ENCODE data around the gene SP140.
A peak's percentile ranks its signal among the peaks of the same experiment; 100 is the strongest.
"Not testable (repeated sequence)": the region's sequence is repeated elsewhere in the genome, so short reads cannot be mapped to it uniquely, and the experiment has no call there.

SP140 gene

DNA sequence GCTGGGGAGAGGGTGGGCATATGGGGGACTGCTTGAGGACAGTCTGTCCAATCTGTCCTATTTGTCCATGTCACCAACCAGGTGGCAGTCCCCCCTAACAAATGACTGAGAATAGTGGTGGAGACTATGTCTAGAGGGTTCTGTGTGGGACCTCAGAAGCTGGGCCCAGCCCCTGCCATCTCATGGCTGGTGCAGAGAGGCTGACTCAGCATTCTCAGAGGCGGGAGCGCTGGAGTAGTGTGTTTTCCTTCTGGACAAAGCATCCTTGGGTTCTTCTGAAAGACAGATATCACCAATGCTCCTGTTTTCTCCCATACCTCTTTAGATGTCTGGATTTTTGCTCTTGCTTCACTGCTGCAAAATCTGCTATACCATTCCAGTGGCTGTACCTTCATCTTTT is 57.4 kb downstream of the SP140 start:
- DNase-seq (ENCODE audit: low read depth in 2 of 2, low spot score in 1 of 2) = no peak

DNA sequence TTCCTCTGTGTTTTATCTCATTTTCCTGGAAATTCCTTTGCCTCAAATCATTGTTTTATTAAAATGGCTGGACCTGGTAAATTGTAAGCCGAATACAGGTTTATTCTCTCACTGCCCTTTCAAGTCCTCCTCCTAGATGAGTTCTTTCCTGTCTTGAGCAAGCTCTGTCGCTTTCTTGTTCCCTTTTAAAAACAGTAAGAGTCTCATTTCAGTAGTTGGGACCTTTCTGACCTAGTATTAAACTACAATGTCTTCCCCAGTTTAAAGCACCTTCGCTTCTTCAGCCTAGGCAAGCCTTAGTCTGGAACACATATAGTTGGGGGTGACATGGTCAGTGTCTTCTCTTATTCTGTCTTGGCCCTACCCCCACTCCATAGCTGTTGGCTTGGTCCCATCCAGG is 60.5 kb downstream of the SP140 start:
- DNase-seq (ENCODE audit: low read depth in 2 of 2, low spot score in 1 of 2) = no peak

DNA sequence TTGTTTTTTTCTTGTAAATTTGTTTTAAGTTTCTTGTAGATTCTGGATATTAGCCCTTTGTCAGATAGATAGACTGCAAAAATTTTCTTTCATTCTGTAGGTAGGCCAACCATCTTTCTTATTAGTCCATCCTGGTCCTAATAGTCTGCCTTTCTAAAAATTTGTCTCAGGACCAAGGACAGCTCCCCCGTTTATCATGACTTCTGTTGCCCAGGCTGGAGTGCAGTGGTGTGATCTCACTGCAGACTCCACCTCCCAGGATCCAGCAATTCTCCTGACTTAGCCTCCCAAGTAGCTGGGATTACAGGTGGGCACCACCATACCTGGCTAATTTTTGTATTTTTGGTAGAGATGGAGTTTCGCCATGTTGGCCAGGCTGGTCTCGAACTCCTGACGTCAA is 63.8 kb downstream of the SP140 start:
- DNase-seq (ENCODE audit: low read depth in 2 of 2, low spot score in 1 of 2) = not testable (repeated sequence)

DNA sequence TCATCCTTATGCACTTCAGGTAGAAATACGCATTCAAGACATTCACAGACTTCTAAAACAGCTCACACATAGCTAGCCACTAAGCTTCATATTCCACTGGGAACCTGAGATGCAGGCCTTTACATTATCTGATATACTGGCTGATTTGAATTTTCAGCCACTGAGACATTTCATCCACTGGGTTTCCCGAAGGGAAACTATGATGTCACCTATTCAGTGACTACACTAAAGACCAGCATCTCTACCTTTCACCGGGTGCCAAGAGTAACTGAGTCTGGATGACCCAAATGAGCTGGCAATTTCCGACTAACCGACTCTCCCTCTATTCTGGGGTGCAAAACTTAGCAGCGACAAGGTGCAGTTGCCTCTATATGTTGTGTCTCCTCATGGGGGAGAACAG is 69.7 kb downstream of the SP140 start:
- DNase-seq (ENCODE audit: low read depth in 2 of 2, low spot score in 1 of 2) = no peak

DNA sequence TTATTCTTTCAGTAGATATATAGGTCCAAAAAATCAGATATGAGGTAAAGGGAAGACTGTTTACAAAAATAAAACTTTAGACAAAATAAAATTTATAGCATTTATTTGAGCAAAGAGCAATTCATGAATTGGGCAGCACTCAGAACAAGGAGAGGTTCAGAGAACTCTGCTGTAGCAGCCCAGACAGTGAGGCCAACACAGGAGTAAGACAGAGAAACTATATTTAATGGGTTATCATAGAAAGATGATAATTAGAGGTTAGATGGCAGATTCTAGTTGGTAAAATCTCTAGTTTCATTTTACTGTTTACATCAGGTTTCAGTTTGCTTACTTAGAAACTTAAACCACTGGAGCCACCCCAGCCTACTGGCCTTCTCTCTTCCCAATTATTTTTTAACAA is 71.4 kb downstream of the SP140 start:
- no peak for DNase-seq (ENCODE audit: low read depth in 2 of 2, low spot score in 1 of 2)

DNA sequence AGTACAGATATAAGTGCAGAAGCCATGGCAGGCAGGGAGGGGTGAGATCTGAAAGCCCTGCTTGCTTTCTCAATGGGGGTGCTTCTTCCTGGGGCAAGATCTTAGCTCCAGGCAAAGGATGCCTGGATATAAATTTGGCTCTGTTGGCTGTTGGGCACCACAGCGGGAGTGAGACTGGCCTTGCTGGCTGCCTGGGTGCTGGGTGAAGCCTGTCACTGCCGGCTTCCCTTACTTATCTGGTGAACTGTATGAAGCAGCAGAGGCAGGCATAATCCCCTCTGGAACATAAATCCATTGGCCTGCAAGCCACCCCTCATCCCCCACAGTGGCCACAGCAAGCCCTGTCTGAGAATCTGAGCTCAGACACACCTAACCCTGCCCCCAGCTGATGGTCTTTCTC is 74.1 kb downstream of the SP140 start:
- DNase-seq (ENCODE audit: low read depth in 2 of 2, low spot score in 1 of 2) = no peak

DNA sequence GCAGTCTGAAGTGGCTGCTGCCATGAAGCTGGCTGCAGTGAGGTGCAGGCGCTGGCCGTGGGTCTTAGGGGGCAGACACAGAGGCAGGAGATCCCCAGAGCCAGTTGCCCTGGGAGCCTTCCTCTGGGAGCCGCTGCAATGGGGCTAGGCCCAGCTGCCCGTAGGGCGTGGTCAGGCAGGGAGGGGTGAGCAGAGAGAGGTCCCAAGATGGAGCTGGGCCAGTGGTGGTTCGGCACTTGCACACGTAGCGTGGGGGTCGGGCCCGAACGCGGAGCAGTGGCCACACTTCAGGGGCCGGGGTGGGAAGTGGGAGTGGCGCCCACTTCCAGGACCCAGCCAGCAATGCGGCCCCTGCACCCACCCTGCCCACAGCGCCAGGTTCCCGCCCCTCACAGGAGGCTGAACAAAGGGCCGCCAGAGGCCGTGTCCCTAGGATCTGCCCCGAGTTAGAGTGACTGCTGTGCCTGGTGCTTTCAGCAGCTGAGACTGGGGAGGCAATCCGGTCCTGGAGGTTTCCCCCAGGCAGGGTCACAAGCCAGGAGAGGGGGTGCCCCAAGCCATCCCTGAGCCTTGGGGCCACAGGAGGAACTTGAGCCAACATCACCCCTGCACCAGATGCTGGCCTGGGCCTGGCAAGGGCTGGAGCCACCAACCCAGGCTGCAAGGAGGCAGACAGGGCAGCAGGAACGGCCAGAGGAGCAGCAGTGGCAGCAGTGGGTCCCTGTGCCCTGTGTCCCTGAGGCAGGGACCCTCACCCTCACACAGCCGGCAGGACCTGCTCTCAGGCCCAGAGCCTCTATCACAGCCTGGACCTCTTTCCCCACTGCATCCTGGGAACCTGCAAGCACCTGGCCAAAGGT is 80.1 kb downstream of the SP140 start:
- DNase-seq (ENCODE audit: low read depth in 2 of 2, low spot score in 1 of 2) = no peak

DNA sequence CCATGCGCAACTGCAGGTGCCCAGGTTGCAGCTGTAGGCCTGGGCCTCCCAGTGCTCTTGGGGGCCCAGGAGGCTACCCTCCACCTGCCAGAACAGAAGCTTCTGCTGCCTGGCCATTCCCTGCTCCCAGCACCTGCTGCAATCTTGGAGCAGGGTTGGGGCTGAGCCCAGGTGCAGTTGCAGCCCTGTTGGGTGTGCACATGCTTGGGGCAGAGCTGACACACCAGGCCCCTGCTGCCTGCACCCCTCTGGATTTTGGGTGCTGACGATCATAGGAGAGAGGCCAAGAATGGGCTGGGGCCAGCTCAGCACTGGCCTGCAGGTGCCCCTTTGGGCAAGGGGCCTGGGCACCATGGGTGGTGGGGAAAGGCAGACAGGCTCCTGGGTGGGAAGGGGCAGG is 80.9 kb downstream of the SP140 start:
- DNase-seq (ENCODE audit: low read depth in 2 of 2, low spot score in 1 of 2) = no peak

DNA sequence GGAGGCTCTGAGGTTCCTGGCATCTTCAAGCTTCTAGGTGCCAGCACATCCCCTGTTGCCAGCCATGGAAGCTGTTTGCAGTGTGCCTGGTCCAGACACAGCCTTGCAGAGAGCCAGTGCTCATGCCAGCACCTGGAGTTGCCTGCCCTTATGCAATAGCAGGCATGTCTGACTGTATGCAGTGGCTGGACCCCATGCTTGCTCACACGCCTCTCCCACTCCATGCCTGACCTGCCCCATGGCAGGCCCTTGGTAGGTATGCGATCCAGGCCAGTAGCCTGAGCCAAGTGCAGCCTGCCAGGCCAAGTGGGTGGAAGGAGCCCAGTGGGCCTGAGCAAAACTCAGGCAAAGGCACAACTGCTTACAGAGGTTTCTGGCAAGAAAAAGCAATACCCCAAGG is 81.9 kb downstream of the SP140 start:
- DNase-seq (ENCODE audit: low read depth in 2 of 2, low spot score in 1 of 2) = no peak

DNA sequence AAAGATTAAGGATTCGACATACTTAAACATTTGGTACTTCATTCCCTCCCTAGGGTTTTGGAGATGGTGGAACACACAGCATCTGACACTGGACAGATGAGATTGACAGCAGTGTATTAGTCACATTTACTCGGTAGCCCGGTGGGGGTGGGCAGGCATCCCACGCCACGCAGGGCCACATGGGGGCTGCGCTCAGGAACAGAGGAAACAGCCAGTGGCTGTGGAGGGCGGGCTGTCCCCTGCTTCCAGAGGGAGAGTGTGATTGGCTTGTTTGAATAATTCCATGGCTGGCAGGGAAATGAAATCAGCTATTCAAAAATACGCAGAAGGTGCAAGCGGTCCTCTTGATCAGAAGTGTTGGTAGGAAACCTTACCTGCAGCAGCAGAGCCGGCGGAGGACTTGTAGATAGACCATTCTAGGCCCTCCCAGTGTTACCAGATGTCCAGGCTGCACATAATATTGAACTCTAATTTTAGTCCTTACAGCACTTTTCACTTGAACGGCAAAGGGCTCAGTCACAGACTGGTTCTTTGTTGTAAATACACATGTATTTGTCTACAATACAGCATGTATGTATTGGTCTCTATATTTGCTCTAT is 83.0 kb downstream of the SP140 start:
- no peak for DNase-seq (ENCODE audit: low read depth in 2 of 2, low spot score in 1 of 2)

DNA sequence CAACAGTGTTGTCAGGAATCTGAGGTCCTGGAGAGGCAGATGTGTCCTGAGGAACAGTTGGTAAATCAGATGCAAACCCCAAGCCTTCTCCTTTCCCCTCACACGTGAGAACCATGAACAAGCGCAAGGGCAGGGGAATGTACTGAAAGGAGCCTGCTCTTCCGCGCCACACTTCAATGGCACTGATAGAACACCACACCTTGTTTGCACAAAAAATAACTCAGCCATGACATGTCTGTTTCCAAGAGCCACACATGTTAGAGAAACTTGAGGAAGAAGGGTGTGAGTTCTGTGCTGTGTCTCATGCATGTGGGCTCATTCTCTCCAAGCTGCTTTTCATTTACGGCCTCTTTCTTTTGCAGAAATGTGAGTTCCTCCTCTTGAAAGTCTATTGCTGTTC is 85.3 kb downstream of the SP140 start:
- not testable (repeated sequence) for DNase-seq (ENCODE audit: low read depth in 2 of 2, low spot score in 1 of 2)

DNA sequence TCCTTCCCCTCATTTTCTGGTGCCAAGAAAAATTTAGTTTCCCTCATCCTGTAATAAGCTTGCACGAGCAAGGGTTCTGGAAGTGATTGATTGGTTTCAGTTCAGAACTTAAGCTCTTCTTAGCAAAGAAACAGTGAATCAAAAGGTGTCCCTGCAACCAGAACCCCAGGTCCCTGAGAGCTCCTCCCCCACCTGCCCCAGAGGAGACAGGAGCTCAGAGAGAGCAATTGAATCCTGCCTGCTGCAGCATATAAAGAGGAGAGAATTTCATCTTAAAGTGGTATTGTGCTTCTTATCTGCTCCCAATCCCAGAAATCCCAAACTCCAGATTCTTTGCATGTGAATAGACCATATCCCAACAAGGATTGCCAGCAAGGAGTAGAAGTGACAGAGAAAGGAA is 86.1 kb downstream of the SP140 start:
- DNase-seq (ENCODE audit: low read depth in 2 of 2, low spot score in 1 of 2) = not testable (repeated sequence)

DNA sequence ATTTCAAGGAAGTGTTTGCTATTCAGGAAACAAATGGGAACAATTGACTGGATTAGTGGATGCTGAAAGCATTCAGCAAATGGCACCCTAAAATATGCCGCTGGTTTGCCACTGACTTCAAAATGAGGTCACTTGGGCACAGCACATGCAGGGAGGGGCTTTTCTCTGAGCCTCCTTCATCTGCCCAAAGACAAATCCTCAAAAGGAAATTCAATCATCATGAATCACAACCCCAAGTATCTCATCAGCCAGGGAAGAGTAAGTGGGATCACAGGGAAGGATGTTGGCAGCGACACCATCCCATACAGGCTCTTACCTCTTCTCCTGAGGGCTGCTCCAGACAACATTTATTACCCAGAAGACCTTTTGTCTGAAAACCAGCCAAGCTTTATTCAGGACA is 87.1 kb downstream of the SP140 start:
- no peak for DNase-seq (ENCODE audit: low read depth in 2 of 2, low spot score in 1 of 2)

DNA sequence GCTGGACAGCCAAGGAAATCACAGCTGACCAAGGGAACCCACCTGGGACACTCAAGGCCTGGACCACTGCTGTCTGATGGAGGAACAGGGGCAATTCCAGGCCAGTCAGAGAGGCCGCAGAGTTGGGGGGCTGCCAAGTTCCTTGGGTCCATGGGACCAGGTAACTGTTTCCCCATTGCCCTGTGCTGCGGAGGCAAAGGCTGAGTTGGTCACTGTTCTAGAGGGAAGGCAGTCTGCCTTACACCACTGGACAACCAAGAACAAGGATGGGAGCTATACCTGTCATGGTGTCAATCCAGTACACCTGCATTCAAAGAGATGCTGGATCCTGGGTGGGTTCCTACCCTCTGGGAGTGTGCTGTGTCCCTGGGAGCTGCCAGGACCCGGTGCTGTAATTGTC is 91.8 kb downstream of the SP140 start:
- no peak for DNase-seq (ENCODE audit: low read depth in 2 of 2, low spot score in 1 of 2)

DNA sequence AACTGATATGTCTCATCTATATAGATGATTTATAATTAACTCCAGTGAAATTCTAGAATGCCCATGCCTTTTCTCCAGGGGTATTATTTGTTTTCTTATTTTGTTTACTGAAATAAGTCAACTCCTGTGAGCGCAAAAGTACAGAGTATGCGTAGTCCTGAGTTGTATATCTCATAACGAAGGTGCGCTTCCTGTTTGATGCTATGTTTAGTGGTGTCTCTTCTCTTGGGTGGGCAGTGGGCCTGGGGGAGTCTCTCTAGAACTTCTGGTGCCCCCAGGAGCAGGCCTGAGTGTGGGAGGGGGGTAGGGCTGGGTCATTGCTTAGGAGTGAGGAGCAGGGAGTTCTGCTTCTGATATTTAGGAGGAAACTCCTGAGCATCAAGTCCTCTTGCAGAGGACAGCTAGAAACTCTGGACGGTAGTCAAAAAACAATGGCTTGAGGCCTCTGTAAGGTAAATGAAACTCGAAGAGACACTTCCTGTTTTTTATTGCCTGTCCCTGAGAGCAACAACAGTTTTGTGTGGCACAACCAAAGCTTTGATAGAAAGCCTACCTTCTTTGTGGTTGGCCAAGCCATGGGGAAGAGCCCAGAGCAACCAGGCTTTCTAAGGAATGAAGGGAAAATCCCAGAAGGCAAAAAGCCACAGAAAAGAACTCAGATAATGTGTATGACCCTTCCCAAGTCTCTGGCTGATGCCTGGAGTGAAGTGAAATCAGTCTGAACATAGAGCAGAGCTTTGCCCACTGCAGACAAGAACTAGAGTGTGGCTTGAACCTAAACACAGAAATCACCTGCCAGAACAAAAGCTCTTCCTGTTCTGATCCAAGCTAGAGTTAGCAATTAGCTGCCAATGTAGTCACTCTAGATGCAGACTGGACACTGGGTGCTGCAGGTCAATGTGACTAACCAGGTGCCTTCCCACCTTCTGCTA is 92.9 kb downstream of the SP140 start:
- DNase-seq (ENCODE audit: low read depth in 2 of 2, low spot score in 1 of 2) = no peak

DNA sequence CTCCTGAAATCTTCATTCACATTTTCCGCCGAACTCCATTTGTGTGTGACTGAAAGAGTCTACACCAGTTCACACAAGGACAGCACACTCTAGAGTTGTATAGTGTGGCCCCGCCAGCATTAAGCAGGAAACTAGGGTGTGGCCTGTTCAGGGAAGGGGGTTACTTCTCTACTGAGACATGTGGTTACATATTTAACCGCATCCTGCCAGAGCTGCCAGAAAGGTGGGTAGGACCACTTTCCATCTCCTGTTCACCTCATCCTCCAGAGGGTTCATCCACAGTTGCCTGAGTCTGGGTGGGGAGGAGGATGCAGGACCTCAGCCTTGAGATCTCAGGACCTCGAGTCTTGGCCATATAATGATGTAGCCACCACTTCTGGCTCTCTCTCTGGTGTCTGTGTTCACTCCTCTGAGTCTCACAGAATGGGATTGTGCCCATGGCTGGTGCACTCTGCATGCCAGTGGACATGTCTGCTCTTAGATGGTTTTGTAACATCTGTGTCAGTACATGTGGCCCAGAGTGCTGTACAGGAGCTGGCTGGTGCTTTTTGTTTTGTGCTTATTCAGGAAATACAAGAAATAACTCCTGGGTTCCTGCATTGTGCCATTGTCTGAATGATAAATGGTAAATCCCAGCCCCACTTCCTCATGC is 93.8 kb downstream of the SP140 start:
- DNase-seq (ENCODE audit: low read depth in 2 of 2, low spot score in 1 of 2) = peak in 1 of 2 donors; percentile 46

DNA sequence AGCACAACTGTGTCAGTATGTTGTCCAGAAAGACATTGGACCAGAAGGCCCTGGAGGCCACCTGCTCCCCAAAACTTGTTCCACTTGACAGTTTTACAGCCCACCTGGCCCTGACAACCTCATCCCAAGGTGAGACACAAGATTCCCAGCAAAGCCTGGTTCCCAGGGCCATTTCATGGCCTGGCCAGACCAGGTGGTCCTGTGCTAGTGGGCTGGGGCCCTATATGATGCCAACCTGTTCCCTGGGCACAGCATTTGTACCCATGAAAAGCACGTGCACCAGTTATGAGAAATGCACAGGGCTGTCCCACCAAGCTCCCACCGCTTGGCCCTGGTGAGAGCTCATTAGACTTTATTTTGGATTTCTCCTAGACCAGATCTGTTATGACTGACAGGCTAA is 95.5 kb downstream of the SP140 start:
- no peak for DNase-seq (ENCODE audit: low read depth in 2 of 2, low spot score in 1 of 2)

DNA sequence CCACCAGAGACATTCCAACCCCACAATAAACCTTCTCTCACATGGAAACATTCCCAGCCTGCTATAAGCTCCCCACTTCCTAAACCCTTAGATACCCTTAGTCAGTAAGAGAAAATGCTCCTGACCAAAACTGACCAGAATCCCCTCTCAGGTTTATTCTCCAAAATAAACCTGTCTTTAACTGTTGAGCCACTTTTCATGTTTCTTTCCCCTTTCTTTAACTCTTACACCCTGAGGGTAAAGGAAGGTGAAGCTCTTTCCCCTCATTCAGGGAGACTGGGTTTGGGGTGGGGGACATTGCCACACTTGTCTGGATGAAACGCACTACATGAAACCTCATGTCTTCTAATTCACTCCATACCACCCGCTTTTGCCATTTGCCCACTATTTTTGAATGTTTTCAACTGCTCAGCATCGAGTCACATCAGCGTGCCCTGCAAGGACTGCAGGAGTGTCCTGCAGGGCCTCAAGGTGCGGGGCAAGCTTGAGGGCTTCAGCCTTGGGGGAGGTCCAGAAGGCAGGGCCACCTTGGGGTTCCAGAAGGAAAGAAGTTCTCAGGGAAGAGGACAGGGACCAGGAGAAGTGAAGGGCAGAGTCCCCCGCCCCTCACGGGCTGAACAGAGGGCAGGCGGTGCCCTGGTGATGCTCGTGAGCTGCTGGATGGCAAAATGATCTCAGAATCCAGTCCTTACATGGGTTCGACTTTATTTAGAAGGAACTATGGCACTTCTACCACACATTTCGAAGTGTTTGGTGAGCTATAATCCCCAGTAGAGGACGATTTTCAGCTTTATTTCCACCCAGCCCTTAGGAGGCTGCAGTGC is 97.2 kb downstream of the SP140 start:
- DNase-seq (ENCODE audit: low read depth in 2 of 2, low spot score in 1 of 2) = no peak

DNA sequence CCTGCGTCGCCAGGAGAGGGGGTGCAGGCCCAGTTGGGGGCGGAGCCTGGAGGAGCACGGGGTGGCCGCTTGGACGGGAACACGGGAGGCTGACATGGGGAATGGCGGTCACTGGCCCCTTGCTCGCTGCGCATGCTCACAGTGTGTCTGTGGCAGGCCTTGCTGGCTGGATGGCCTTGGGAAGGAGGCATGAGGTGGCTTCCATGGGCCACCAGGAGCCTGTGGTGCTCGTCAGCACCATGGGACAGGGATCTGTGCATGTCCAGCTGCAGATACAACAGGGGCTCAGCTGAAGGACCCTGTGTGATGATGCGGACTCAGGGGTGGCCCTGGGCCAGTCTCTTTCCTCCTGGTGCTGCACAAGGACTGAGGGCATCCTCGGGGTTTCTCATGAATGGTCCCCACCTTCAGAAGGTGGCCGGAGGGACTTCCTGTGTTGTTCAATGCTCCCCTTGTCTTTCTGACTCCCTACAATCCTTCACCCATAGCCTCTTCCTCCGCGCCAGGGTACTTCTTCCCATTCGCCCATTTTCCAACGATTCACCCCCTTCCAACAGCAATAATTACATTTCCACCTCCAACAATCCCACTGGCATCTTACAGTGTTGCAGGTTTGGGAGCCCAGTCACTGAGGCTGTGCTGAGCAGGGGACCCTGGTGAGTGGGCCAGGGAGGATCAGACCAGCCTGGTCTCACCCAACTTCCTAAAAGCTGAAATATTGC is 98.0 kb downstream of the SP140 start:
- DNase-seq (ENCODE audit: low read depth in 2 of 2, low spot score in 1 of 2) = no peak

DNA sequence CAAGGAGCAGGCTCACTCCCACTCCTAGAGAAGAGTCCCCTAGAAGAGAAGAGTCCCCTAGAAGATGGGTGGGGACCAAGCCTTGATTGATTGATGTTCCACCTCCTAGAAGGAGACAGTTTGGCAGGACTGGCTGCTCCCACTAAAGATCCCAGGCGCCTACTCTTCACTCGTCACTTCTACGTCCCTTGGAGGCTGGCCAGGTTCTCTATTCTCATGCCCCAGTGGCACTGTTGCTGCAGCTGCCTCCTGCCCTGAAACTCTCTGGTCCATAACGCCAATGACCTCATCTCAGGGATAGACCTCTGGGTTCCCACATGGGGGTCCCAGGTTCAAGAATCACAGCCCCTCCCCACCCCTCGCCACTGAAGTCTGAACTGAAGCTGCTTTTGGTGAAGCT is 99.0 kb downstream of the SP140 start:
- no peak for DNase-seq (ENCODE audit: low read depth in 2 of 2, low spot score in 1 of 2)

Data from stimulated activated CD8-positive, alpha-beta memory T cell treated with anti-CD3 and anti-CD28 coated beads, Interleukin-4, amount 100 ng/mL, for 1 hour (primary cell).